IMR-90 (cell line): ENCODE data around the gene IL1R2. TPM values are rescaled to one million over a fixed set of nuclear protein-coding genes. Genes with fewer than 3 reads are reported as not detected.

Source experiments
- ATAC-seq: fragments of 200-7000 bp; cut with Tn5 transposase; 2 replicates; pipeline ENCODE4 v1.9.1; 2020; ENCODE audit warnings: low read depth, mild to moderate bottlenecking, moderate library complexity
- BruUV-seq: library from RNA; stranded (reverse); fragments of 400-500 nt; replicated peaks from 2 replicates; lab custom pipeline; 2021; lab: Mats Ljungman, UMichigan
- CTCF ChIA-PET: fragments of 300-600 bp; formaldehyde crosslinking; extraction: SDS; loops from one replicate; lab custom pipeline; 2021; ENCODE audit warnings: antibody characterized with exemption; lab: Yijun Ruan, JAX
- POLR2A ChIA-PET: fragments of 300-600 bp; sonication (Branson Sonifier 250); formaldehyde crosslinking; loops from one replicate; lab custom pipeline; 2022; ENCODE audit warnings: antibody characterized with exemption; ENCODE audit not compliant: unreplicated experiment; lab: Charles Lee
- DNase-seq: peaks from one replicate; pipeline ENCODE4 v3.0.0; 2013
- H2AFZ ChIP-seq: replicated peaks from 2 replicates; pipeline ENCODE3; 2013; ENCODE audit warnings: low read length, mild to moderate bottlenecking; ENCODE audit not compliant: poor library complexity
- H2AK5ac ChIP-seq: 2 replicates; pipeline ENCODE4 v1.6.1; 2013; ENCODE audit warnings: low read depth, low read length, inconsistent platforms
- H2AK9ac ChIP-seq: replicated peaks from 2 replicates; pipeline ENCODE3; 2013; ENCODE audit warnings: mild to moderate bottlenecking, low read depth, low read length, moderate library complexity; ENCODE audit not compliant: poor library complexity
- H2BK120ac ChIP-seq: 2 replicates; pipeline ENCODE4 v1.6.1; 2013; ENCODE audit warnings: low read depth, low read length, inconsistent platforms
- H2BK15ac ChIP-seq: 3 replicates; pipeline ENCODE4 v1.6.1; 2013; ENCODE audit warnings: low read depth, low read length, inconsistent platforms
- H2BK20ac ChIP-seq: 2 replicates; pipeline ENCODE4 v1.6.1; 2013; ENCODE audit warnings: low read depth, mild to moderate bottlenecking, inconsistent platforms, low read length, moderate library complexity
- H2BK5ac ChIP-seq: 2 replicates; pipeline ENCODE4 v1.6.1; 2013; ENCODE audit warnings: mild to moderate bottlenecking, low read depth, low read length, inconsistent platforms; ENCODE audit not compliant: poor library complexity, severe bottlenecking
- H3K14ac ChIP-seq: replicated peaks from 2 replicates; pipeline ENCODE4 v1.6.1; 2013; ENCODE audit warnings: low read depth, low read length, inconsistent platforms
- H3K18ac ChIP-seq: 2 replicates; pipeline ENCODE4 v1.6.1; 2013; ENCODE audit warnings: low read depth, low read length, control low read depth
- H3K23ac ChIP-seq: 2 replicates; pipeline ENCODE4 v1.6.1; 2013; ENCODE audit warnings: low read depth, low read length, inconsistent platforms
- H3K27ac ChIP-seq: 2 replicates; pipeline ENCODE4 v1.5.1; 2013; ENCODE audit warnings: mild to moderate bottlenecking, control low read depth, low read length; ENCODE audit not compliant: insufficient read depth
- H3K27me3 ChIP-seq: 2 replicates; pipeline ENCODE4 v1.6.1; 2013; ENCODE audit warnings: low read length; ENCODE audit not compliant: control insufficient read depth, insufficient read depth
- H3K36me3 ChIP-seq: 2 replicates; pipeline ENCODE4 v1.6.1; 2013; ENCODE audit warnings: low read length, mixed read lengths; ENCODE audit not compliant: control insufficient read depth, insufficient read depth
- H3K4ac ChIP-seq: 2 replicates; pipeline ENCODE4 v1.6.1; 2013; ENCODE audit warnings: low read depth, low read length, inconsistent platforms
- H3K4me1 ChIP-seq: 2 replicates; pipeline ENCODE4 v1.6.1; 2013; ENCODE audit warnings: low read length, mixed read lengths; ENCODE audit not compliant: control insufficient read depth, insufficient read depth
- H3K4me2 ChIP-seq: 2 replicates; pipeline ENCODE4 v1.6.1; 2013; ENCODE audit warnings: low read depth, mild to moderate bottlenecking, control low read depth, low read length, moderate library complexity
- H3K4me3 ChIP-seq: 2 replicates; pipeline ENCODE4 v1.5.1; 2013; ENCODE audit warnings: low read depth, mild to moderate bottlenecking, control low read depth, low read length, moderate library complexity; ENCODE audit not compliant: insufficient read depth
- H3K56ac ChIP-seq: 2 replicates; pipeline ENCODE4 v1.6.1; 2013; ENCODE audit warnings: low read length, inconsistent platforms; ENCODE audit not compliant: insufficient read depth; ENCODE audit errors: extremely low read depth
- H3K79me1 ChIP-seq, 2 experiments: 2 replicates each; pipeline ENCODE4 v1.6.1; 2013; ENCODE audit warnings: low read length in 2 of 2, inconsistent platforms in 1 of 2, low read depth in 1 of 2
- H3K9ac ChIP-seq: 2 replicates; pipeline ENCODE4 v1.6.1; 2013; ENCODE audit warnings: low read depth, low read length, control low read depth
- H3K9me1 ChIP-seq: 2 replicates; pipeline ENCODE4 v1.6.1; 2013; ENCODE audit warnings: low read length, inconsistent platforms; ENCODE audit not compliant: insufficient read depth
- H3K9me3 ChIP-seq: 2 replicates; pipeline ENCODE4 v1.6.1; 2013; ENCODE audit warnings: low read length; ENCODE audit not compliant: control insufficient read depth, insufficient read depth
- H4K20me1 ChIP-seq: 2 replicates; pipeline ENCODE4 v1.6.1; 2013; ENCODE audit warnings: low read length, inconsistent platforms; ENCODE audit not compliant: insufficient read depth
- H4K5ac ChIP-seq: 2 replicates; pipeline ENCODE4 v1.6.1; 2013; ENCODE audit warnings: mild to moderate bottlenecking, low read depth, low read length, control low read depth
- H4K8ac ChIP-seq, 2 experiments: 2 replicates each; pipeline ENCODE4 v1.6.1; 2013; ENCODE audit warnings: low read depth in 2 of 2, low read length in 2 of 2, control low read depth in 1 of 2, inconsistent platforms in 1 of 2
- H4K91ac ChIP-seq: 2 replicates; pipeline ENCODE4 v1.6.1; 2013; ENCODE audit warnings: low read depth, low read length, inconsistent platforms; ENCODE audit not compliant: insufficient read depth
- BHLHE40 ChIP-seq: fragments of 150-350 bp; IDR thresholded peaks from 2 replicates; pipeline ENCODE4 v1.6.1; 2016; ENCODE audit warnings: mild to moderate bottlenecking, low read depth, low read length
- CEBPB ChIP-seq: IDR thresholded peaks from 2 replicates; pipeline ENCODE4 v1.6.1; 2012; ENCODE audit warnings: low read depth, low read length, improper control_type of control experiment
- CHD1 ChIP-seq: IDR thresholded peaks from 2 replicates; pipeline ENCODE4 v1.6.1; 2012; ENCODE audit warnings: low read depth, low read length, improper control_type of control experiment
- CTCF ChIP-seq: conservative IDR thresholded peaks from 2 replicates; pipeline ENCODE4 v1.5.1; 2012; ENCODE audit warnings: mild to moderate bottlenecking, low read depth, low read length, improper control_type of control experiment
- ELK1 ChIP-seq: fragments of 150-350 bp; IDR thresholded peaks from 2 replicates; pipeline ENCODE4 v1.6.1; 2016; ENCODE audit warnings: low read depth, mild to moderate bottlenecking, low read length, moderate library complexity, borderline replicate concordance
- FOS ChIP-seq: fragments of 150-350 bp; IDR thresholded peaks from 2 replicates; pipeline ENCODE4 v1.6.1; 2016; ENCODE audit warnings: low read depth, low read length
- MAFK ChIP-seq: IDR thresholded peaks from 2 replicates; pipeline ENCODE4 v1.6.1; 2012; ENCODE audit warnings: low read depth, low read length, improper control_type of control experiment
- MAZ ChIP-seq: IDR thresholded peaks from 2 replicates; pipeline ENCODE4 v1.6.1; 2012; ENCODE audit warnings: low read depth, mild to moderate bottlenecking, low read length, improper control_type of control experiment, moderate library complexity, borderline replicate concordance
- RCOR1 ChIP-seq: IDR thresholded peaks from 2 replicates; pipeline ENCODE4 v1.6.1; 2012; ENCODE audit warnings: mild to moderate bottlenecking, low read length, improper control_type of control experiment; ENCODE audit not compliant: insufficient replicate concordance
- WGBS, 2 experiments: methylation state at CpG; one replicate each; pipeline versions ENCODE4 v1.1.5 to v1.1.7; 2013; ENCODE audit warnings: missing lambda C conversion rate in 2 of 2; ENCODE audit not compliant: insufficient read length in 1 of 2; ENCODE audit errors: extremely low coverage in 2 of 2; 5-methylcytosine and 5-hydroxymethylcytosine counted together
- dilution Hi-C: fragments of 300-500 bp; cut with HindIII; formaldehyde crosslinking; loops from one replicate; pipeline ENCODE4 v1.14.3; 2018; ENCODE audit warnings: low sequenced_read_pairs; ENCODE audit not compliant: unreplicated experiment
- in situ Hi-C: fragments of 300-500 bp; cut with MboI; formaldehyde crosslinking; loops from 3 replicates; pipeline ENCODE4 v1.14.3; 2019; ENCODE audit warnings: low sequenced_read_pairs, inconsistent platforms, mixed read lengths
- intact Hi-C: fragments of 100-400 bp; cut with micrococcal nuclease; formaldehyde crosslinking; loops from 2 replicates; pipeline ENCODE4 v1.10.0; 2022
- polyA plus RNA-seq, 3 experiments: library from polyadenylated mRNA; depleted of rRNA; stranded (reverse); fragments of >200 nt; gene quantifications; 2 replicates each; pipeline ENCODE4 v1.2.3, GENCODE V29; 2012; ENCODE audit warnings: low replicate concordance in 1 of 3
- total RNA-seq: library from RNA; depleted of rRNA; stranded (reverse); fragments of >200 nt; gene quantifications from 2 replicates; pipeline ENCODE4 v1.2.3, GENCODE V29; 2012

Gene IL1R2
- total and polyA plus RNA-seq, 2 of the 4 experiments (the other 2 are of a cell fraction) = not detected

- peak overlapping the region; percentile 54 for H2AFZ ChIP-seq
- 20% methylated on average over 4 of the region's 12 CpGs; no CpG with 5 or more reads in 1 of the 2 experiments for WGBS, 2 experiments
Measured at GRCh38 chr2:101961338-101962191, 30.2 kb upstream of the IL1R2 start.

More at GRCh38 chr2:101961338-101962191, 30.2 kb upstream of the IL1R2 start:
- H3K79me1 ChIP-seq = no peaks in the 10 kb centered on the region
- peak overlapping the region; percentile 67; the same call in 1 of the 2 replicates for H3K14ac ChIP-seq
- peak overlapping the region; percentile 60 for H2BK5ac ChIP-seq
- H4K5ac ChIP-seq = peak overlapping the region; percentile 65
- H4K20me1 ChIP-seq = no peaks in the 10 kb centered on the region
- peaks cover 3% of the 10 kb centered on the region; the same call in 1 of the 2 replicates for H3K27me3 ChIP-seq
- peaks cover 21% of the 10 kb centered on the region for H3K4me1 ChIP-seq
- DNase-seq (peak; percentile 96), ATAC-seq (peak; percentile 86)
- intact Hi-C loops = no loop called here
- no peak overlapping the region; the same call in 1 of the 2 replicates for H3K56ac ChIP-seq
- peak overlapping the region; percentile 68 for H3K18ac ChIP-seq
- H2BK20ac ChIP-seq = peak overlapping the region; percentile 81
- H3K27ac ChIP-seq = peak overlapping the region; percentile 87
- no peaks in the 10 kb centered on the region for H3K9me3 ChIP-seq
- no peaks in the 10 kb centered on the region for H3K36me3 ChIP-seq
- no TSS peak for BruUV-seq
- peak overlapping the region; percentile 84 for H2BK120ac ChIP-seq
- H3K4me3 ChIP-seq = no peak overlapping the region
- H3K9me1 ChIP-seq = peaks cover 3% of the 10 kb centered on the region; the same call in 1 of the 2 replicates
- peak overlapping the region; percentile 83 for H3K4ac ChIP-seq
- dilution Hi-C loops = no loop called here
- peak overlapping the region; percentile 5 for H3K4me2 ChIP-seq
- CTCF ChIA-PET = interaction anchor here (0.6 to 1.2 kb wide), 3 partner anchors 261 to 1757 kb away, joined by 4 to 6 read pairs (median 4); no protein-coding TSS in a partner anchor
- POLR2A ChIA-PET = no interaction called here
- peak overlapping the region; percentile 35 to 90; a peak in 3 of 4 replicates for H4K8ac ChIP-seq
- in situ Hi-C loops = no loop called here
- H4K91ac ChIP-seq = peak overlapping the region; percentile 77
- peak overlapping the region; percentile 54; the same call in 1 of the 2 replicates for H3K23ac ChIP-seq
- H2BK15ac ChIP-seq = peak overlapping the region; percentile 89; the same call in 2 of the 3 replicates
- no peak for TF ChIP-seq CHD1
- TF ChIP-seq ELK1 = no peak
- TF ChIP-seq MAZ = no peak; the same call in 1 of the 2 replicates
- TF ChIP-seq CEBPB = peak; percentile 93
- no peak for TF ChIP-seq RCOR1
- TF ChIP-seq MAFK = no peak
- no peak for TF ChIP-seq CTCF
- TF ChIP-seq BHLHE40 = peak; percentile 34; the same call in 1 of the 2 replicates
- TF ChIP-seq FOS = peak; percentile 23; the same call in 1 of the 2 replicates
- peak overlapping the region; percentile 31 for H2AK9ac ChIP-seq
- peak overlapping the region; percentile 65 for H2AK5ac ChIP-seq
- peak overlapping the region; percentile 20 for H3K9ac ChIP-seq
